Measurements from ENCODE around the gene UNC13D. TPM values are rescaled to one million over a fixed set of nuclear protein-coding genes. Genes with fewer than 3 reads are reported as not detected.

UNC13D gene
- total RNA-seq, 1 donor from 2014 or later = 102 TPM

DNA sequence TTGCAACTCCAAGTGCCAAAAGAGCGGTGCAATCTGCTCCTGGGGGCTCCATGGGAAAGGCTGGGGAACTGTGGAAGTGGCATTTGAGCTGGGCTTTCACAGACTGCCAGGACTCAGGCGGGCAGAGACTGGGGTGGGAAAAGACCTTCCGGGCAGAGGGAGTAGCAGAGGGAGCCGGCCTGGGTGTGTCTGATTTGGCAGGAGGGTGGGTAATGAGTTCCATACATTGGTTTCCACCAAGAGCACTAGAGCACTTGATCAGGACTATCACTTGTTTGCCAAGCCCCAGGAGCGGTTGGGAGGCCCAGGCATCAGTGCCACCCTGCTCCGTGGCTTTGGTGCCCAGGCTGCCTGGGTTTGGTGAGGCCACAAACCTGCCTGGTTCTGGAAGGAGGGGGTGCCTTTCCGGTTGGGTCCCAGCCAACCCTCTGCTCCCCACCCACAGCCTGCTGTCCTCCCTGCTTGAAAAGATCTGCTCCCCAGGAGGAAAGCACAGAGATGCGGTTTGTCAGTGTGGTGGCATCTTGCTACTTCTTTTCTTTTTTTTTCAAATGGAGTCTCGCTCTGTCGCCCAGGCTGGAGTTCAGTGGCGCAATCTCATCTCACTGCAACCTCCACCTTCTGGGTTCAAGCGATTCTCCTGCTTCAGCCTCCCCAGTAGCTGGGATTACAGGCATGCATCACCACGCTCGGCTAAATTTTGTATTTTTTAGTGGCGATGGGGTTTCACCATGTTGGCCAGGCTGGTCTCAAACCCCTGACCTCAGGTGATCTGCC, 37.7 kb upstream of the UNC13D start:
- Mint-ChIP-seq H3K9me3 (no peaks in the 10 kb centered on the region), H3K4me3 (no peak overlapping the region), H3K36me3 (ENCODE audit: low read depth) (no peaks in the 10 kb centered on the region), H3K27me3 (peaks cover 8% of the 10 kb centered on the region), H3K4me1 (peaks cover 13% of the 10 kb centered on the region), H3K27ac (no peak overlapping the region)
- CTCF ChIA-PET = no interaction called here
- POLR2A ChIA-PET = interaction anchor here (0.6 kb wide), 2 partner anchors 17 to 87 kb away, joined by 4 to 5 read pairs; no protein-coding TSS in a partner anchor
- ATAC-seq (ENCODE audit: low read depth) (no peak), DNase-seq (no peak)
- intact Hi-C loops (cut with micrococcal nuclease) = no loop called here
- TF ChIP-seq, protein P1, sequence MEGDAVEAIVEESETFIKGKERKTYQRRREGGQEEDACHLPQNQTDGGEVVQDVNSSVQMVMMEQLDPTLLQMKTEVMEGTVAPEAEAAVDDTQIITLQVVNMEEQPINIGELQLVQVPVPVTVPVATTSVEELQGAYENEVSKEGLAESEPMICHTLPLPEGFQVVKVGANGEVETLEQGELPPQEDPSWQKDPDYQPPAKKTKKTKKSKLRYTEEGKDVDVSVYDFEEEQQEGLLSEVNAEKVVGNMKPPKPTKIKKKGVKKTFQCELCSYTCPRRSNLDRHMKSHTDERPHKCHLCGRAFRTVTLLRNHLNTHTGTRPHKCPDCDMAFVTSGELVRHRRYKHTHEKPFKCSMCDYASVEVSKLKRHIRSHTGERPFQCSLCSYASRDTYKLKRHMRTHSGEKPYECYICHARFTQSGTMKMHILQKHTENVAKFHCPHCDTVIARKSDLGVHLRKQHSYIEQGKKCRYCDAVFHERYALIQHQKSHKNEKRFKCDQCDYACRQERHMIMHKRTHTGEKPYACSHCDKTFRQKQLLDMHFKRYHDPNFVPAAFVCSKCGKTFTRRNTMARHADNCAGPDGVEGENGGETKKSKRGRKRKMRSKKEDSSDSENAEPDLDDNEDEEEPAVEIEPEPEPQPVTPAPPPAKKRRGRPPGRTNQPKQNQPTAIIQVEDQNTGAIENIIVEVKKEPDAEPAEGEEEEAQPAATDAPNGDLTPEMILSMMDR (IDR thresholded peaks at IDR 0.05) = no peak

DNA sequence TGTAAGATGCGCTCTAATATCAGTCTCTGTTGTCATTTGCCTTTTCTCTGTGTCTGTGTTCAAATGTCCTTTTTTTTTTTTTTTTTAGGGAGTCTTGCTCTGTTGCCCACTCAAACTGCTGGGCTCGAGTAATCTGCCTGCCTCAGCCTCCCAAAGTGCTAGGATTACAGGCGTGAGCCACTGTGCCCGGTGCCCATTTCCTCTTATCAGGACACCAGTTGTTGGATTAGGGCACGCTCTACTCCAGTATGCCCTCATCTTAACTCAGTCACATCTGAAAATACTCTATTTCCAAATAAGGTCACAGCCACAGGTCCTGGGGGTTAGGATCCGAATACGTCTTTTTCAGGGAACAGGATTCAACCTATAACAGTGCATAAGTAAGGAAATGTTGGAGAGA, 36.1 kb upstream of the UNC13D start:
- ChIA-PET CTCF (no interaction called here), POLR2A (interaction anchor here (0.6 to 0.7 kb wide), 2 partner anchors 10 to 89 kb away, joined by 3 read pairs; no protein-coding TSS in a partner anchor)
- ATAC-seq (ENCODE audit: low read depth) (no peak), DNase-seq (no peak)
- Mint-ChIP-seq H3K36me3 (ENCODE audit: low read depth) (no peaks in the 10 kb centered on the region), H3K27ac (no peak overlapping the region), H3K4me3 (no peak overlapping the region), H3K4me1 (peaks cover 28% of the 10 kb centered on the region), H3K9me3 (no peaks in the 10 kb centered on the region), H3K27me3 (peaks cover 8% of the 10 kb centered on the region)
- intact Hi-C loops (cut with micrococcal nuclease) = no loop called here
- TF ChIP-seq, protein P1 (IDR thresholded peaks at IDR 0.05) = no peak

DNA sequence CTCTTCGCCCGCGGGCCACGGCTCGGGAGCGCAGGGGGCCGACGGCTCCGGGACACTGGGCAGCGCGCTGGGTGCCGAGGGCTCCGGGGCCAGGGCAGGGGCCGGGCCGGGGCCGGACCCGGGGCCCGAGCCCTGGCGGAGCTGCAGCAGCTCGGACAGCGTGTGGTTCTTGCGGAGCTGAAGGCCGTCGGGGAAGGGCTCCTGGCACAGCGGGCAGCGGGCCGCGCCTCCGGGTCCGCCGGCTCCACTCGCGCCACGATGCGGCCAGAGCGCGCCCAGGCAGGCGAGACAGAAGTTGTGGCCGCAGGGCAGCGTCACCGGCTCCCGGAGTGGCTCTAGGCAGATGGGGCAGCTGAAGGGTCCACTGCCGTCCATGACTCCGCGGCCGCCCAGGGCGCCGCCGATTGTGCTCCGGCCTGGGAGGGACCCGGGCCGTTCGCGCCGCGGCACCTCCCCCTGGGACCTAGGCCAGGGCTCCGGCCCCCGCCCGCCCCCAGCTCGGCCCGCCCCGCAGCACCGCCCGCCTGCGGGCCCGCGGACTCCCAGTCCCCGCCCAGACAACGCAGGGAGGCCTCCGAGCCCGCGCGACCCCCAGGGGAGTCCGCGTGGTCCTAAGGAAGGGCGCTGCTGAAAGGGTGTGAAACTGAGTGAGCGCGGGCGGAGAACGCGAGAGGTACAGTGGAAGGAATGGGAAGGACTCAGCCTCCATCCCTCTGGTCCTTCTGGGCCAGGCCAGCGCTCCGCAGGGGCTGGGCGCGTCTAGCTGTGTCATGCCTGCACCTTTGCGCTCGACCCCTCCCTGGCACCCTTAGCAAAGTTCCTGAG, 34.2 kb upstream of the UNC13D start, which contains the start of gene TRIM47:
Gene TRIM47, minus strand, starts transcription at position 408 of the 825 bp plus-strand sequence. Its CDS starts 33 bp downstream, at position 375.
- H3K9me3 Mint-ChIP-seq = no peaks in the 10 kb centered on the region
- ChIA-PET CTCF (interaction anchor here (1.0 to 4.4 kb wide), 6 partner anchors 17 to 133 kb away, joined by 3 to 34 read pairs (median 4); partner anchors contain the start of genes MRPL38 and WBP2), POLR2A (interaction anchor here (0.5 to 7.1 kb wide), 14 partner anchors 9 to 362 kb away, joined by 3 to 129 read pairs (median 4); partner anchors contain the start of genes TRIM65, TSEN54, UNC13D and UNK)
- peak within 1 kb of the TSS; percentile 82 for H3K4me3 Mint-ChIP-seq
- TF ChIP-seq, protein P1 (IDR thresholded peaks at IDR 0.05) = no peak
- DNase-seq = no peak
- H3K36me3 Mint-ChIP-seq (ENCODE audit: low read depth) = no peaks in the 10 kb centered on the region
- ATAC-seq (ENCODE audit: low read depth) = no peak
- intact Hi-C loops (cut with micrococcal nuclease) = loop anchor here (5.0 kb wide), 1 partner anchor 36 kb away; the partner anchor contains the start of gene UNC13D
- H3K4me1 Mint-ChIP-seq = peaks cover 28% of the 10 kb centered on the region
- H3K27ac Mint-ChIP-seq = peak within 1 kb of the TSS; percentile 79
- peaks cover 8% of the 10 kb centered on the region for H3K27me3 Mint-ChIP-seq

DNA sequence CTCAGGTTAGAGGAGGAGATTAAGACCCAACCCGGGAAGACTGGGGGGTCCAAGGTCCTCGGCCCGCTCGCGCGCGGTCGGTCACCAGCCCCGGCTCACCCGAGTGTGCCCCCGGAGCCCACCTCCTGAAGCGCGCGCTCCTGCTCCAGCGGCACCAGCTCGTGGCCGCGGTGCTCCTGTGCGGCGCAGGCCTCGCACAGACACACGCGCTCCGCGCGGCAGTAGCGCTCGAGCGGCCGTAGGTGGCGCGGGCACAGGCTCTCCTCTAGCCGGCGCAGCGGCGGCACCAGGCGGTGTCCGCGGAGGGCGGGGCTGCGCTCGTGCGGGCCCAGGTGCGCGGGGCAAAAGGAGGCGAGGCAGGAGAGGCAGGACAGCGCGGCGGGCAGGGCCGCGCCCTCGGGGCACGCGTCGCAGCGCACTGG, 33.6 kb upstream of the UNC13D start:
- peak; percentile 73 for DNase-seq

More for the DNA sequence above, 33.6 kb upstream of the UNC13D start:
- Mint-ChIP-seq H3K36me3 (ENCODE audit: low read depth) (no peaks in the 10 kb centered on the region), H3K9me3 (no peaks in the 10 kb centered on the region), H3K27me3 (peaks cover 8% of the 10 kb centered on the region), H3K4me3 (peak overlapping the region; percentile 82), H3K27ac (peak overlapping the region; percentile 79), H3K4me1 (peaks cover 28% of the 10 kb centered on the region)
- ChIA-PET CTCF (interaction anchor here (0.6 to 4.4 kb wide), 9 partner anchors 17 to 136 kb away, joined by 3 to 34 read pairs (median 4); partner anchors contain the start of genes MRPL38 and WBP2), POLR2A (interaction anchor here (0.5 to 7.1 kb wide), 12 partner anchors 13 to 361 kb away, joined by 3 to 129 read pairs (median 4); partner anchors contain the start of genes TRIM65, TSEN54, UNC13D and UNK)
- intact Hi-C loops (cut with micrococcal nuclease) = loop anchor here (1.0 to 5.0 kb wide), 4 partner anchors 13 to 35 kb away; partner anchors contain the start of genes MRPL38, TRIM65 and UNC13D
- TF ChIP-seq, protein P1 (IDR thresholded peaks at IDR 0.05) = no peak
- ATAC-seq (ENCODE audit: low read depth) = peak; percentile 83
